HG02678 (cell line): ENCODE data around the gene EPGN.
A peak's percentile ranks its signal among the peaks of the same experiment; 100 is the strongest.
"Not testable (repeated sequence)": the region's sequence is repeated elsewhere in the genome, so short reads cannot be mapped to it uniquely, and the experiment has no call there.

Experiments used
- ATAC-seq: cut with Tn5 transposase; IDR thresholded peaks from one replicate; pipeline ENCODE4 v1.9.1; 2021; ENCODE audit warnings: mild to moderate bottlenecking, moderate library complexity; ENCODE audit not compliant: unreplicated experiment

EPGN gene

GRCh38 chr4:74335341-74336021 lies 27.2 kb downstream of the EPGN start:
- peak; percentile 87 for ATAC-seq

GRCh38 chr4:74338792-74339333 lies 30.6 kb downstream of the EPGN start:
- ATAC-seq = no peak

GRCh38 chr4:74339501-74339900 lies 31.2 kb downstream of the EPGN start:
- peak; percentile 42 for ATAC-seq

GRCh38 chr4:74340421-74340820 lies 32.2 kb downstream of the EPGN start:
- not testable (repeated sequence) for ATAC-seq

GRCh38 chr4:74344031-74344430 lies 35.8 kb downstream of the EPGN start:
- ATAC-seq = no peak

- no peak for ATAC-seq
Measured at GRCh38 chr4:74353858-74354257, 45.6 kb downstream of the EPGN start.

- no peak for ATAC-seq
Measured at GRCh38 chr4:74357965-74358364, 49.7 kb downstream of the EPGN start.

GRCh38 chr4:74361671-74362070 lies 53.4 kb downstream of the EPGN start:
- no peak for ATAC-seq

- ATAC-seq = no peak
Measured at GRCh38 chr4:74362347-74362746, 54.1 kb downstream of the EPGN start.

GRCh38 chr4:74364256-74364651 lies 56.0 kb downstream of the EPGN start:
- ATAC-seq = no peak

GRCh38 chr4:74364652-74365491 lies 56.6 kb downstream of the EPGN start, which contains the start of gene EREG:
Gene EREG, plus strand, starts transcription at chr4:74365145. Its CDS starts 164 bp downstream, at chr4:74365309.
- ATAC-seq = peak; percentile 44

- no peak for ATAC-seq
Measured at GRCh38 chr4:74365761-74366160, 57.5 kb downstream of the EPGN start.
